ENCODE results near the gene ETNK2. TPM values are rescaled to one million over a fixed set of nuclear protein-coding genes. Genes with fewer than 3 reads are reported as not detected.

ETNK2 gene
- total and polyA plus RNA-seq, 2 of the 13 experiments (the other 11 are each of a cell fraction or from before 2014, with no cell fraction given), result 15.5 to 42.8 TPM

DNA sequence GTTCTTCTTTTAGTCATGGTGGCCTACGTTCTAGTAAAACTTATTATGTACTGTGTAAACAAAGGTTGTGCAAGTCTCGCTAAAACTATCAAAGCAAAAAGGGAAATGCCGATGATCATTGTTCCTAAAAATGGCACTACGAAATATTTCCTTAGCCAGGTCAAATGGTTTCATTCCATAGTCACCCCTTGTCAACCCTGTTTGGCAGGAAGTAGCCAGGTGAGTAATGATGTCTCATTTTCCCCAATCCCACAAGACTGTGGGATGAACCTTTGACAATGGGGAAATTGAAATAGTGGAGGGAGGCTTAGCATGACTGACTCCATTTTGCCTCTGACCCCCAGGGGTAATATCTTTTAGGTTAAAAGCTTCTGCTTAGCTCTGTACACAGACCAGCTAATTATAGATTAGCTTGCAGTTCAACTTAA is 19.9 kb upstream of the ETNK2 start (continued):
- TF ChIP-seq HMG20A (CRISPR knock-in tag; IDR thresholded peaks at IDR 0.05; ENCODE audit: borderline replicate concordance) (peak; percentile 44; the same call in 1 of the 2 replicates), FOSL2 (CRISPR knock-in tag; IDR thresholded peaks at IDR 0.05) (peak; percentile 86), KLF9 (CRISPR knock-in tag; IDR thresholded peaks at IDR 0.05; ENCODE audit: low read depth) (no peak), MEF2D (CRISPR knock-in tag; IDR thresholded peaks at IDR 0.05) (peak; percentile 91), FOXP1 (IDR thresholded peaks at IDR 0.05) (no peak), FOXP1 (CRISPR knock-in tag; IDR thresholded peaks at IDR 0.05) (0 out of 2 replicates have a peak, but pooled peaks have one; percentile 7), FOXA1 (IDR thresholded peaks at IDR 0.05) (no peak), FOXA1 (CRISPR knock-in tag; IDR thresholded peaks at IDR 0.05) (peak; percentile 80), ZNF615 (CRISPR knock-in tag; IDR thresholded peaks at IDR 0.05; ENCODE audit: borderline replicate concordance) (no peak), TBL1XR1 (IDR thresholded peaks at IDR 0.05; ENCODE audit: borderline replicate concordance, low read length, partially characterized antibody) (peak; percentile 23), TCF7 (IDR thresholded peaks at IDR 0.05; ENCODE audit: low read depth) (peak; percentile 80)
- TF ChIP-seq, protein P1, sequence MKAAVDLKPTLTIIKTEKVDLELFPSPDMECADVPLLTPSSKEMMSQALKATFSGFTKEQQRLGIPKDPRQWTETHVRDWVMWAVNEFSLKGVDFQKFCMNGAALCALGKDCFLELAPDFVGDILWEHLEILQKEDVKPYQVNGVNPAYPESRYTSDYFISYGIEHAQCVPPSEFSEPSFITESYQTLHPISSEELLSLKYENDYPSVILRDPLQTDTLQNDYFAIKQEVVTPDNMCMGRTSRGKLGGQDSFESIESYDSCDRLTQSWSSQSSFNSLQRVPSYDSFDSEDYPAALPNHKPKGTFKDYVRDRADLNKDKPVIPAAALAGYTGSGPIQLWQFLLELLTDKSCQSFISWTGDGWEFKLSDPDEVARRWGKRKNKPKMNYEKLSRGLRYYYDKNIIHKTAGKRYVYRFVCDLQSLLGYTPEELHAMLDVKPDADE (CRISPR knock-in tag; IDR thresholded peaks at IDR 0.05), result no peak

DNA sequence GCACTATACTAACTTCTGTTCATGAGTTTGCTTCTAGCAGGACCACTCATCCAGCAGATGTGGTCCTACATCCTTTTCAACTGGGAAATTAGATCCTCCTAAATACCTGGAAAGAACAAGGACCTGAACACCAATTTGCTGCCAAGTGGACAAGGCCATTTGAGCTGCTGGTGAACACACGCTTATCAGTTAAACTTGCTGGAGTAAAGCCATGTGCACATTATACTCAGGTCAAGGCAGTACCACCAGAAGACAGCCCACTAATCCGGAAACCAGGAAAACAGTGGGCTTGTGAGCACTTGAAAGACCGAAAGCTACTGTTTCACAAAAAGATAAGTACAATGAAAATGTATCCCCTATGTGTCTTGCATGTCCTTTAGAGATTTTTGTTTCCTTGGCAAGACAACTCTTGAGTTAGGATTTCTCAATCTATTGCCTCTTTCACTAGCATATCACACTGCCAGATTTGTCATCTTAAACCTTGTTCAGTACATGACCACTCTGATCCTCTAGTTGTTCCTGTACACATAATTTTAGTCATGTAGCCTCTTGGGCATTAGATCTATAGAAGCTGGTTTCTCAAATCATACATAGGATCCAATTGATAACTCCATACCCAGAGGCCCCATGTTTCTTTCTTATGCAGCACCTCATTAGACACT is 18.8 kb upstream of the ETNK2 start:
- no peak for FAIRE-seq
- 54% methylated on average over 3 of the region's 3 CpGs for WGBS (ENCODE audit: low lambda C conversion rate)

More for the DNA sequence above, 18.8 kb upstream of the ETNK2 start:
- Histone ChIP-seq H3K9ac (ENCODE audit: insufficient read depth, low read depth, low read length) (no peak overlapping the region), H2AFZ (ENCODE audit: low read length) (no peak overlapping the region), H3K4me1 (ENCODE audit: insufficient read depth, low read length) (peaks cover 24% of the 10 kb centered on the region), H3K27me3 (ENCODE audit: control insufficient read depth in 1 of 2, insufficient read depth in 2 of 2, low read length in 2 of 2) (peaks cover 0 to 5% of the 10 kb centered on the region in 2 experiments; a peak in 1 of 5 replicates), H3K4me2 (ENCODE audit: low read depth, low read length) (no peak overlapping the region), H3K27ac (ENCODE audit: extremely low read length, insufficient read depth, low read length) (no peak overlapping the region), H3K4me3 (replicated peaks in 1 of 3; ENCODE audit: insufficient read depth in 1 of 3, low read depth in 2 of 3, low read length in 3 of 3) (no peak overlapping the region), H3K36me3 (replicated peaks in 1 of 2; ENCODE audit: control insufficient read depth in 1 of 2, insufficient read depth in 2 of 2, low read length in 2 of 2) (no peaks in the 10 kb centered on the region), H3K79me2 (ENCODE audit: insufficient read depth, low read length) (no peaks in the 10 kb centered on the region), H4K20me1 (ENCODE audit: insufficient read depth, low read length) (no peaks in the 10 kb centered on the region), H3K9me3 (ENCODE audit: low read length) (peaks cover 25% of the 10 kb centered on the region)
- CTCF ChIA-PET (ENCODE audit: low intra/inter-chr PET ratio, low total read pairs), result no interaction called here
- DNase-seq (ENCODE audit: low spot score) (no peak), ATAC-seq (no peak)
- intact Hi-C loops (cut with micrococcal nuclease; ENCODE audit: unreplicated experiment), result no loop called here
- in situ Hi-C loops (cut with HindIII; ENCODE audit: extremely low pct_ligation_motif_present, low pct_unique_long_range_greater_than_20kb), result no loop called here
- TF ChIP-seq ZNF451 (CRISPR knock-in tag; IDR thresholded peaks at IDR 0.05), result no peak
- no peak for TF ChIP-seq SUZ12 (IDR thresholded peaks at IDR 0.05; ENCODE audit: low read depth, low read length)
- TF ChIP-seq ZNF616 (CRISPR knock-in tag; IDR thresholded peaks at IDR 0.05; ENCODE audit: low read depth), result no peak
- TF ChIP-seq GABPA (IDR thresholded peaks at IDR 0.05; ENCODE audit: low read depth, low read length), result no peak
- no peak for TF ChIP-seq GABPA (CRISPR knock-in tag; IDR thresholded peaks at IDR 0.05; ENCODE audit: low read depth)
- TF ChIP-seq ZBTB42 (CRISPR knock-in tag; IDR thresholded peaks at IDR 0.05), result no peak
- TF ChIP-seq ZMYM2 (CRISPR knock-in tag; IDR thresholded peaks at IDR 0.05), result no peak
- TF ChIP-seq ZFP90 (CRISPR knock-in tag; IDR thresholded peaks at IDR 0.05; ENCODE audit: borderline replicate concordance), result no peak
- TF ChIP-seq ZNF563 (CRISPR knock-in tag; IDR thresholded peaks at IDR 0.05), result no peak
- no peak for TF ChIP-seq ZNF724P (CRISPR knock-in tag; IDR thresholded peaks at IDR 0.05; ENCODE audit: borderline replicate concordance)
- TF ChIP-seq SALL1 (CRISPR knock-in tag; IDR thresholded peaks at IDR 0.05), result no peak
- no peak for TF ChIP-seq ZBTB3 (CRISPR knock-in tag; IDR thresholded peaks at IDR 0.05; ENCODE audit: borderline replicate concordance, low read depth)
- TF ChIP-seq ZIK1 (CRISPR knock-in tag; IDR thresholded peaks at IDR 0.05; ENCODE audit: borderline replicate concordance, low read depth), result no peak
- no peak for TF ChIP-seq ZNF496 (CRISPR knock-in tag; IDR thresholded peaks at IDR 0.05; ENCODE audit: insufficient replicate concordance)
- TF ChIP-seq, protein P2, sequence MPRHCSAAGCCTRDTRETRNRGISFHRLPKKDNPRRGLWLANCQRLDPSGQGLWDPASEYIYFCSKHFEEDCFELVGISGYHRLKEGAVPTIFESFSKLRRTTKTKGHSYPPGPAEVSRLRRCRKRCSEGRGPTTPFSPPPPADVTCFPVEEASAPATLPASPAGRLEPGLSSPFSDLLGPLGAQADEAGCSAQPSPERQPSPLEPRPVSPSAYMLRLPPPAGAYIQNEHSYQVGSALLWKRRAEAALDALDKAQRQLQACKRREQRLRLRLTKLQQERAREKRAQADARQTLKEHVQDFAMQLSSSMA (CRISPR knock-in tag; IDR thresholded peaks at IDR 0.05), result no peak
- BruUV-seq (replicated peaks), result no TSS peak
- POLR2A ChIA-PET, result no interaction called here
